ENCODE data around the gene CEP20.
A peak's percentile ranks its signal among the peaks of the same experiment; 100 is the strongest.
"Not testable (repeated sequence)": the region's sequence is repeated elsewhere in the genome, so short reads cannot be mapped to it uniquely, and the experiment has no call there.

The CEP20 gene

DNA sequence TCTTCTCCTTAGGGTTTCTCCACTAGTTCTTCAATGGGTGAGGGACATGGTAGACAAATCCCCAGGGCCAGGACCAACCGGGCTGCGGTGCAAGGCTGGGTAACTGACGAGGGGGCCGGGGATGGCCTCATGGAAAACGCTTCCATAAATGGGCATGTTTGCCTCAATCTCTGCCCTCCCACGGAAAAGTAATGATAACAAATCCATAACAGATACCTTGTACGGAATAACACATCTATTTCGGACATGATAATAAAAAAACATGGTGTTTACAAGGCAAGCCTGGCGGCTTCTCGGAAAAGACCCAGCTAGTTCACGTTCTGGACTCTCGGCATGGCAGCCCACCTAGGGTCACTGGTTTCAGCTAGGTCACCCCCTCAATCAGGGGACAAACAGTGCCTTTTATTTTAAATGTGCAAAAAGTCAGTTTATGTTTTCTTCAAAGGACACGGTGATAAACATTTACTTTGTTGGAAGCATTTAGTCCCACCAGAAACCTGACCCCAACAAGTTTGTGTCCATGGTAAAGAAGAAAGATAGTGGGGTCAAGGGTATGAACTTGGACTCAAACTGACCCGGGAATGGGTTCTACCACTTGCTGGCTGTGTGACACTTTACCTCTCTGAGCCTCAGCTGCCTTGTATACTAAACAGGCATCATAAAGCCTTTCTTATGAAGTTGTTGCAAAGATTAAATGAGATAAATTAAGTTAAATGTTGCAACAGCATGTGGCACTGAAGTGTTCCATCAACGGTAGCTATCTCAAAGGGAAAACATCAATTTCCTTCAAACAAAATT, 33.3 kb downstream of the CEP20 start:
- FAIRE-seq (peak; percentile 50), DNase-seq (ENCODE audit: insufficient read length, low spot score) (no peak)
- TF ChIP-seq SPI1 (IDR thresholded peaks at IDR 0.05; ENCODE audit: low read depth, low read length) (no peak), POLR2A (IDR thresholded peaks at IDR 0.05; ENCODE audit: low read depth, low read length) (no peak), POU2F2 (IDR thresholded peaks at IDR 0.05; ENCODE audit: low read depth, low read length) (no peak), PAX5 (IDR thresholded peaks at IDR 0.05; ENCODE audit: insufficient read depth, low read length, severe bottlenecking) (no peak), POLR2AphosphoS5 (IDR thresholded peaks at IDR 0.05; ENCODE audit: low read depth, low read length) (no peak), TAF1 (IDR thresholded peaks at IDR 0.05; ENCODE audit: low read depth, low read length) (no peak)

DNA sequence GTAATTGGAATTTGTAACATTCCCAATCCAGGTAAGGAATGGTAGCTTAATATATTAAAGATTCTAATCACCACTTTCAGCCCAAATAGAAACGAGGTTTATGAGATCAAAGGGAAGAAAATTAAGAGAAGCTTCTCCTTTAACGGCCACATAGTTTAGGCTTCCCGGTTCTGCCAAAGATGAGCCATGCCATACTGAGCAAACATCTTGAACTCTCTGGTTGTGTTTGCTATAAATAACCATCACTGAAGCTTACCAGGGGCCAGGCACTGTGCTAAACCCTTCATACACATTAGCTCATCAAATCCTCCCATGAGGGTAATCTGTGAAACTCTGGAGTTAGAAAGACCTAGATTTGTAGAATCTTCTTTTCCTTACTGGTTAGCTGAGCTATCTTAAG, 34.3 kb downstream of the CEP20 start:
- TF ChIP-seq SPI1 (IDR thresholded peaks at IDR 0.05; ENCODE audit: low read depth, low read length) (no peak), POU2F2 (IDR thresholded peaks at IDR 0.05; ENCODE audit: low read depth, low read length) (no peak), POLR2AphosphoS5 (IDR thresholded peaks at IDR 0.05; ENCODE audit: low read depth, low read length) (no peak)
- DNase-seq (ENCODE audit: insufficient read length, low spot score) (no peak), FAIRE-seq (no peak)

- DNase-seq (ENCODE audit: insufficient read length, low spot score) (no peak), FAIRE-seq (no peak)
- TF ChIP-seq POU2F2 (IDR thresholded peaks at IDR 0.05; ENCODE audit: low read depth, low read length) (no peak), POLR2A (IDR thresholded peaks at IDR 0.05; ENCODE audit: low read depth, low read length) (no peak)
These were observed 35.4 kb downstream of the CEP20 start for GRCh38 chr16:15853021-15853420.

GRCh38 chr16:15850555-15850954, 37.8 kb downstream of the CEP20 start:
- FAIRE-seq; DNase-seq (ENCODE audit: insufficient read length, low spot score): not testable (repeated sequence)

DNA sequence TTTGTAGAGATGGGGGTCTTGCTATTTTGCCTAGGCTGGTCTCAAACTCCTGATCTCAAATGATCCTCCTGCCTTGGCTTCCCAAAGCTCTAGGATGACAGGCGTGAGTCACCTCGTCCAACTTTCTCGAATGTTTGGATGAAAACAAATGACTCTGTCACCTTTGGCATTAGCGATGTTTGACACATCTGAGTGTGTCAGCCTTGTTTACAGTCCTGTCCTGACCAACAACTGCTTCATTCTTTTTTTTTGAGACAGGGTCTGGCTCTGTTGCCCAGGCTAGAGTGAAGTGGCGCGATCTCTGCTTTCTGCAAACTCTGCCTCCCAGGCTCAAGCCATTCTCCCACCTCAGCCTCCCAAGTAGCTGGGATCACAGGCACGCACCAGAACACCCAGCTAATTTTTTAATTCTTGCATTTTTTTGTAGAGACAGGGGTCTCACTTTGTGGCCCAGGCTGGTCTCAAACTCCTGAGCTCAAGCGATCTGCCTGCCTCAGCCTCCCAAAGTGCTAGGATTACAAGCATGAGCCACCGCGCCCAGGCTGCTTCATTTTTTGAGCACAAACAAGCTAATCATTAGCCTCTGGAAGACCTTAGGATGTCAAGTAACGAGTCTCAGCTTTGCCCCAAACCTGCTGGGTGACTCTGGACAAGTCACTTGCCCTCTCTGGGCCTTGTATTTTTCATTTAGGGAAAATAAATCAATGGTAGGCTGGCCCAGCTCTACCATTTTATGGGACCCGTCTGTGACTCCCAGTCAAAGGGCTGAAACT, 39.0 kb downstream of the CEP20 start:
- no peak for TF ChIP-seq PAX5 (IDR thresholded peaks at IDR 0.05; ENCODE audit: insufficient read depth, low read length, severe bottlenecking)
- TF ChIP-seq POLR2A (IDR thresholded peaks at IDR 0.05; ENCODE audit: low read depth, low read length): no peak
- no peak for TF ChIP-seq TAF1 (IDR thresholded peaks at IDR 0.05; ENCODE audit: low read depth, low read length)
- TF ChIP-seq POU2F2 (IDR thresholded peaks at IDR 0.05; ENCODE audit: low read depth, low read length): no peak
- TF ChIP-seq SPI1 (IDR thresholded peaks at IDR 0.05; ENCODE audit: low read depth, low read length): no peak
- TF ChIP-seq POLR2AphosphoS5 (IDR thresholded peaks at IDR 0.05; ENCODE audit: low read depth, low read length): no peak
- DNase-seq (ENCODE audit: insufficient read length, low spot score): no peak
- FAIRE-seq: no peak

- DNase-seq (ENCODE audit: insufficient read length, low spot score) (no peak), FAIRE-seq (no peak)
- TF ChIP-seq TAF1 (IDR thresholded peaks at IDR 0.05; ENCODE audit: low read depth, low read length) (no peak), POLR2A (IDR thresholded peaks at IDR 0.05; ENCODE audit: low read depth, low read length) (no peak), PAX5 (IDR thresholded peaks at IDR 0.05; ENCODE audit: insufficient read depth, low read length, severe bottlenecking) (no peak), POU2F2 (IDR thresholded peaks at IDR 0.05; ENCODE audit: low read depth, low read length) (no peak), POLR2AphosphoS5 (IDR thresholded peaks at IDR 0.05; ENCODE audit: low read depth, low read length) (no peak), SPI1 (IDR thresholded peaks at IDR 0.05; ENCODE audit: low read depth, low read length) (no peak)
These were observed 40.7 kb downstream of the CEP20 start for GRCh38 chr16:15847611-15848175.

DNA sequence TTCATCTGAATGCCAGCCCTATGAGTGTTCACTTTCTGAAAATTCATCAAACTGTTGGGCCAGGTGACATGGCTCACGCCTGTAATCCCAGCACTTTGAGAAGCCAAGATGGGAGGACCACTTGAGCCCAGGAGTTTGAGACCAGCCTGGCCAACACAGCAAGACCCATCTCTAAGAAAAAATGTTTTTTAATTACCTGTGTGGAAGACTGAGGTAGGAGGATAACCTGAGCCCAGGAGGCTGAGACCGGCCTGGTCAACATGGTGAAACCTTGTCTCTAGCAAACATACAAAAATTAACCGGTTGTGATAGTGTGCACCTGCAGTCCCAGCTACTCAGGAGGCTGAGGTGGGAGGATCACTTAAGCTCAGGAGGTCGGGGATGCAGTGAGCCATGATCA, 41.9 kb downstream of the CEP20 start:
- FAIRE-seq (no peak), DNase-seq (ENCODE audit: insufficient read length, low spot score) (no peak)
- TF ChIP-seq PAX5 (IDR thresholded peaks at IDR 0.05; ENCODE audit: insufficient read depth, low read length, severe bottlenecking) (no peak), SPI1 (IDR thresholded peaks at IDR 0.05; ENCODE audit: low read depth, low read length) (no peak)

DNA sequence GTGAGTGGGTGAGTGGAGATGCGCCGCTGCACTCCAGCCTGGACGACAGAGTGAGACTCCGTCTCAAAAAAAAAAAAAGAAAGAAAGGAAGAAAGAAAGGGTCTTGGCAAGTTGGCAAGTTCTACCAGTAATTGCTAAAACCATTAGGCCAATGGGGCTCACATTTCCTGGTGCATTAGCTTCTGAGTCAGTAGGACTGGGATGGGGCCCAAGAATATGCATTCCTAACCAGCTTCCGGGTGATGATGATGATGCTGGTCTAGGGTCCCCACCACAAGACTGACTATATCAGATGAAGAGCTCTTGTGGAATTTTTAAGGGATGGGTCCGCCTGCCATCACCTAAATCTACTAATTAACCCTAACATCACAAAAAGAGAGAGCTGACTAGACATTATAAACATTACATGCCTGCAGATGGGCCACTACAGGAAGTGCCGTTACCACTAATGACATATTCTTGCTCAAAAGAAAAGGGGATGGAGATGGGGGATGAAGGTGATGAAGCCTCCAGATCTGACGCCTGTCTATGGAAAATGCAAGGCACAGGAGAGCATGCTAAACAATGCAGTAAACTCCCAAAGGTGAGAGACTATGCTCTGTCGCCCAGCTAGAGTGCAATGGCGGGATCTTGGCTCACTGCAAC, 44.6 kb downstream of the CEP20 start:
- FAIRE-seq (no peak), DNase-seq (ENCODE audit: insufficient read length, low spot score) (no peak)
- TF ChIP-seq POLR2AphosphoS5 (IDR thresholded peaks at IDR 0.05; ENCODE audit: low read depth, low read length): no peak
- no peak for TF ChIP-seq POLR2A (IDR thresholded peaks at IDR 0.05; ENCODE audit: low read depth, low read length)
- no peak for TF ChIP-seq POU2F2 (IDR thresholded peaks at IDR 0.05; ENCODE audit: low read depth, low read length)
- no peak for TF ChIP-seq SPI1 (IDR thresholded peaks at IDR 0.05; ENCODE audit: low read depth, low read length)
- no peak for TF ChIP-seq TAF1 (IDR thresholded peaks at IDR 0.05; ENCODE audit: low read depth, low read length)
- no peak for TF ChIP-seq PAX5 (IDR thresholded peaks at IDR 0.05; ENCODE audit: insufficient read depth, low read length, severe bottlenecking)

GRCh38 chr16:15839204-15839603, 49.2 kb downstream of the CEP20 start:
- FAIRE-seq; DNase-seq (ENCODE audit: insufficient read length, low spot score): not testable (repeated sequence)

DNA sequence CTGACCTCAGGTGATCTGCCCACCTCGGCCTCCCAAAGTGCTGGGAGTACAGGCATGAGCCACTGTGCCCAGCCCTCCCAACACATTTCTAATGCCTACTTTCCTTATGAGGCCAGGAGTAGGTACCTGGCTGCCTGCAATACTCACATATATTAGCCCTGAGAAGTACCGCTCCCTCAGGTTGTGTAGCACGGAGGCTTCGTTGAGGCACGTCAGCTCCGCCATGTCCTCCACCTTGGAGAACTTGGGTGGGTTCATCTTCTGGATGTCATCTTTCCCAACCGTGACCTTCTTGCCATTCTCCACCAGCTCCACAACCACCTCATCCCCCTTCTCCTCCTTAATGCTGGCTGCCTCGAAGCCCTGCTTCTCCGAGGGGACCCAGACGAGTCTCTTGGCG, 50.6 kb downstream of the CEP20 start:
- TF ChIP-seq TAF1 (IDR thresholded peaks at IDR 0.05; ENCODE audit: low read depth, low read length): no peak
- TF ChIP-seq PAX5 (IDR thresholded peaks at IDR 0.05; ENCODE audit: insufficient read depth, low read length, severe bottlenecking): no peak
- TF ChIP-seq SPI1 (IDR thresholded peaks at IDR 0.05; ENCODE audit: low read depth, low read length): no peak
- TF ChIP-seq POLR2AphosphoS5 (IDR thresholded peaks at IDR 0.05; ENCODE audit: low read depth, low read length): no peak
- TF ChIP-seq POLR2A (IDR thresholded peaks at IDR 0.05; ENCODE audit: low read depth, low read length): no peak
- TF ChIP-seq POU2F2 (IDR thresholded peaks at IDR 0.05; ENCODE audit: low read depth, low read length): no peak
- FAIRE-seq (no peak), DNase-seq (ENCODE audit: insufficient read length, low spot score) (no peak)

All from GM12891 (cell line).